Measurements from ENCODE around the gene STX18.

- TF ChIP-seq GATA3 (IDR thresholded peaks at IDR 0.05; ENCODE audit: low read depth, low read length) (no peak), GATA2 (IDR thresholded peaks at IDR 0.05; ENCODE audit: low read depth, low read length) (no peak)
Observed at GRCh38 chr4:4486969-4487368, 54.9 kb downstream of the STX18 start.

Measured in SH-SY5Y (cell line).